ENCODE results near the gene PTPRG. TPM values are rescaled to one million over a fixed set of nuclear protein-coding genes. Genes with fewer than 3 reads are reported as not detected.

The PTPRG gene
- total RNA-seq, 1 donor, result 41.0 TPM

GRCh38 chr3:61631108-61631769, 69.9 kb downstream of the PTPRG start:
- TF ChIP-seq, protein P1, sequence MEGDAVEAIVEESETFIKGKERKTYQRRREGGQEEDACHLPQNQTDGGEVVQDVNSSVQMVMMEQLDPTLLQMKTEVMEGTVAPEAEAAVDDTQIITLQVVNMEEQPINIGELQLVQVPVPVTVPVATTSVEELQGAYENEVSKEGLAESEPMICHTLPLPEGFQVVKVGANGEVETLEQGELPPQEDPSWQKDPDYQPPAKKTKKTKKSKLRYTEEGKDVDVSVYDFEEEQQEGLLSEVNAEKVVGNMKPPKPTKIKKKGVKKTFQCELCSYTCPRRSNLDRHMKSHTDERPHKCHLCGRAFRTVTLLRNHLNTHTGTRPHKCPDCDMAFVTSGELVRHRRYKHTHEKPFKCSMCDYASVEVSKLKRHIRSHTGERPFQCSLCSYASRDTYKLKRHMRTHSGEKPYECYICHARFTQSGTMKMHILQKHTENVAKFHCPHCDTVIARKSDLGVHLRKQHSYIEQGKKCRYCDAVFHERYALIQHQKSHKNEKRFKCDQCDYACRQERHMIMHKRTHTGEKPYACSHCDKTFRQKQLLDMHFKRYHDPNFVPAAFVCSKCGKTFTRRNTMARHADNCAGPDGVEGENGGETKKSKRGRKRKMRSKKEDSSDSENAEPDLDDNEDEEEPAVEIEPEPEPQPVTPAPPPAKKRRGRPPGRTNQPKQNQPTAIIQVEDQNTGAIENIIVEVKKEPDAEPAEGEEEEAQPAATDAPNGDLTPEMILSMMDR (IDR thresholded peaks at IDR 0.05; ENCODE audit: insufficient read depth, low read depth, low read length), result no peak
- H3K4me3 ChIP-seq (ENCODE audit: low read depth, low read length), result no peak overlapping the region
- no peak for DNase-seq (ENCODE audit: low read depth)

DNA sequence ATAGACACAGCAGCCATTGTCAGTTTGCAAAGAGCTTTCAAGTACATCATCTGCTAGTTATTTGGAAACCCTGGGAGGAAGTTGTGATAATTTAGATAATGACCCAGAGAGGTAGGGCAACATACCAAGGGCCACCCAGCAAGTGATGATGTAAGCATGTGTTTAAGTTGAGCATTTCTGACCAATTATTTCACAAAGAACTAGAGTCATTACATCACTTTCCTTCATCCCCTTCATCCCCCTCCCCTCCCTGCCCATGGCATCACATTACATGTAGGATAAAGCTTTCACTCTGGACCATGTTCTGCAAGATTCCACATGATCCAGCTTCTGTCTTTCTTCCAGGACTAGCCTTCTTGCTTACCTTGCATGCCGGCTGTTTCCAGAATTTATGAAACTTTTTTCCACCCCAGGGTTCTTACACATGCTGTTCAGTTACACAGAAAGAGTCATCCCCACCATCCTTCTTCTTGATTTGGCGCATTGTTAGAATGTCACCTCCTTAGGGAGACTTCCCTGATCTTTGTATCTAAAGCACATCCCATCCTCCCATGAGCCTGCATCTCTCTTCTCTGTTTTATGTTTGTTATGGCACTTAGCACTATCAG, 71.3 kb downstream of the PTPRG start:
- TF ChIP-seq, protein P1 (IDR thresholded peaks at IDR 0.05; ENCODE audit: insufficient read depth, low read depth, low read length), result no peak
- peak; percentile 38 for DNase-seq (ENCODE audit: low read depth)
- no peak overlapping the region for H3K4me3 ChIP-seq (ENCODE audit: low read depth, low read length)

- TF ChIP-seq, protein P1 (IDR thresholded peaks at IDR 0.05; ENCODE audit: insufficient read depth, low read depth, low read length), result no peak
- H3K4me3 ChIP-seq (ENCODE audit: low read depth, low read length), result no peak overlapping the region
- peak; percentile 53 for DNase-seq (ENCODE audit: low read depth)
Measured at GRCh38 chr3:61634678-61635077, 73.3 kb downstream of the PTPRG start.

DNA sequence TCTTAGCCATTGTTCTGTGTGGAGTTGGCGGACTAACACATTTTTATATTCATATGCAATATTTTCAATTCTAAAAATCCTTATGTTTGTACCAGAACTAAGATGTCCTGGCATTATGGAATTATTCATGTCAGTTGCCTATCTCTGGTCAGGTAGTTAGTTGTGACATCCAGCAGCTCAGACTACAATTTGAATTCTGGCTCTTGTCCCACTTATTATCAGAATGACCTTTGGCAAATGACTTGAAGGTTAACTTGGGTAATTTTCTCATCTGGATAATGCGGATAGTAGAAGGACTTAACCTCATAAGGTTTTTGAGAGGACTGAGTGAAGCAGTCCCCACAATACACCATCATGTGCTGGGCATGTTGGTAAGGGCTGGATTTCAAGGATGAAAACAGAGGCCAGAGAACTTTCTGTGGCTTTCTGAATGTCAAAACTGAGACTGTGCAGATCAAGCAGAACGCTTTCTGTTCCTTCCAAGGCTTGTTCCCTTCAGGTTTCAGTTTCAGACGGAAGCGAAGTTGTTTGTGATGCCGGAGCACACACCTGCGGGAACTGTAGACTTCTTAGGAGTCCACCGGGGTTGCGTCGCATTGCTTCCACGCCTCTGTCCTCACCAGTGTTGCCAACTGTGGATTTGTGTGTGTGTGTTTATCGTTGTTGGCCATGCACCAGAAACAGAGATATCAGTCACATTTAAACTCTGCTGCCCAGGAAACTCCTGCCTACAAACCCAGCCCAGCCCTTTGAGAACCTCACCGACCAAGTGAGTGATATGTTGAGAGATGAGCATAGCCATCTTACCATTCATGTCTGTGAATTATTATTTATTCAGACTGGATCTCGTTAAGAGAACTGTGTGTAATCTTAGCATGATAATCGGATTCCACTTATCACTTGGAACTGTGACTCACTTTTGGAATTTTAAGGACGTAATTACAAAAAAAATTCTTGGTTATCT, 76.0 kb downstream of the PTPRG start:
- peak overlapping the region; percentile 47 for H3K4me3 ChIP-seq (ENCODE audit: low read depth, low read length)
- TF ChIP-seq, protein P1 (IDR thresholded peaks at IDR 0.05; ENCODE audit: insufficient read depth, low read depth, low read length), result no peak
- peak; percentile 89 for DNase-seq (ENCODE audit: low read depth)

DNA sequence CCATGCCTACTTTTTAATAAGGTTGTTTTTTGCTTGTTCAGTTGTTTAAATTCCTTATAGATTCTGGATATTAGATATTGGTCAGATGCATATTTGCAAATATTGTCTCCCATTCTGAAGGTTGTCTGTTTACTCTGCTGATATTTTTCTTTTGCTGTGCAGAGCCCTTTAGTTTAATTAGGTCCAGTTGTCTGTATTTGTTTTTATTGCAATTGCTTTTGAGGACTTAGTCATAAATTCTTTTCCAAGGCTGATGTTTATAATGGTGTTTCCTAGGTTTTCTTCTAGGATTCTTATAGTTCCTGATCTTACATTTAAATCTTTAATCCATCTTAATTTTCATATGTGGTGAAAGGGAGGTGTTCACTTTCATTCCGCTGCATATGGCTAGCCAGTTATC, 77.4 kb downstream of the PTPRG start:
- TF ChIP-seq, protein P1 (IDR thresholded peaks at IDR 0.05; ENCODE audit: insufficient read depth, low read depth, low read length), result no peak
- DNase-seq (ENCODE audit: low read depth), result peak; percentile 30
- no peak overlapping the region for H3K4me3 ChIP-seq (ENCODE audit: low read depth, low read length)

GRCh38 chr3:61639991-61640390, 78.6 kb downstream of the PTPRG start:
- TF ChIP-seq, protein P1 (IDR thresholded peaks at IDR 0.05; ENCODE audit: insufficient read depth, low read depth, low read length), result no peak
- H3K4me3 ChIP-seq (ENCODE audit: low read depth, low read length), result no peak overlapping the region
- no peak for DNase-seq (ENCODE audit: low read depth)
